ENCODE results near the gene ZNF700.
"Not testable (repeated sequence)": the region's sequence is repeated elsewhere in the genome, so short reads cannot be mapped to it uniquely, and the experiment has no call there.

Gene ZNF700

GRCh38 chr19:11949614-11950080 lies 24.7 kb downstream of the ZNF700 start:
- not testable (repeated sequence) for H4K8ac ChIP-seq (ENCODE audit: low read depth, low read length); H3K18ac ChIP-seq (ENCODE audit: low read length); H3K4ac ChIP-seq (ENCODE audit: low read depth, low read length); H2BK15ac ChIP-seq (replicated peaks; ENCODE audit: low read depth); H3K4me1 ChIP-seq (ENCODE audit: control insufficient read depth, low read depth, low read length); H2BK120ac ChIP-seq (ENCODE audit: low read depth, low read length); H3K4me2 ChIP-seq (ENCODE audit: low read length); H3K56ac ChIP-seq (ENCODE audit: low read length); H3K23ac ChIP-seq (ENCODE audit: low read length); H2BK5ac ChIP-seq (ENCODE audit: low read length); DNase-seq; H3K27ac ChIP-seq (ENCODE audit: low read depth, low read length); H3K79me1 ChIP-seq (ENCODE audit: low read length); H2AK5ac ChIP-seq (ENCODE audit: low read length); H3K9ac ChIP-seq (ENCODE audit: low read length); H3K27me3 ChIP-seq (ENCODE audit: insufficient read depth, low read length, poor library complexity); H3K79me2 ChIP-seq (ENCODE audit: control insufficient read depth, insufficient read depth, low read length); H4K5ac ChIP-seq (ENCODE audit: low read length)
- Histone ChIP-seq H3K36me3 (ENCODE audit: control insufficient read depth, insufficient read depth, low read length) (peaks cover 17% of the 10 kb centered on the region), H3K4me3 (ENCODE audit: low read length) (peak overlapping the region; percentile 56)
- no CpG with 5 or more reads among the region's 4 CpGs for WGBS (ENCODE audit: extremely low coverage, insufficient coverage, low lambda C conversion rate)

- Histone ChIP-seq H3K4ac (ENCODE audit: low read depth, low read length) (no peak overlapping the region), H3K79me2 (ENCODE audit: control insufficient read depth, insufficient read depth, low read length) (no peaks in the 10 kb centered on the region), H2BK5ac (ENCODE audit: low read length) (no peak overlapping the region), H3K27me3 (ENCODE audit: insufficient read depth, low read length, poor library complexity) (no peaks in the 10 kb centered on the region), H3K4me2 (ENCODE audit: low read length) (no peak overlapping the region), H3K9ac (ENCODE audit: low read length) (no peak overlapping the region), H3K36me3 (ENCODE audit: control insufficient read depth, insufficient read depth, low read length) (peaks cover 17% of the 10 kb centered on the region), H3K79me1 (ENCODE audit: low read length) (no peaks in the 10 kb centered on the region), H3K27ac (ENCODE audit: low read depth, low read length) (no peak overlapping the region), H3K56ac (ENCODE audit: low read length) (no peak overlapping the region), H3K4me1 (ENCODE audit: control insufficient read depth, low read depth, low read length) (no peaks in the 10 kb centered on the region), H3K23ac (ENCODE audit: low read length) (no peak overlapping the region), H3K4me3 (ENCODE audit: low read length) (peak overlapping the region; percentile 56), H2AK5ac (ENCODE audit: low read length) (no peak overlapping the region), H4K8ac (ENCODE audit: low read depth, low read length) (no peak overlapping the region), H4K5ac (ENCODE audit: low read length) (no peak overlapping the region), H2BK120ac (ENCODE audit: low read depth, low read length) (no peak overlapping the region), H3K18ac (ENCODE audit: low read length) (no peak overlapping the region), H2BK15ac (replicated peaks; ENCODE audit: low read depth) (no peak overlapping the region)
- no peak for DNase-seq
- no CpG with 5 or more reads among the region's 5 CpGs for WGBS (ENCODE audit: extremely low coverage, insufficient coverage, low lambda C conversion rate)
Observed at GRCh38 chr19:11950312-11950711, 25.4 kb downstream of the ZNF700 start.

GRCh38 chr19:11963566-11964355 lies 38.9 kb downstream of the ZNF700 start:
- Histone ChIP-seq H3K18ac (ENCODE audit: low read length) (no peak overlapping the region), H3K27ac (ENCODE audit: low read depth, low read length) (no peak overlapping the region), H3K56ac (ENCODE audit: low read length) (peak overlapping the region; percentile 68), H3K23ac (ENCODE audit: low read length) (no peak overlapping the region), H3K4me3 (ENCODE audit: low read length) (no peak overlapping the region), H3K9ac (ENCODE audit: low read length) (no peak overlapping the region), H3K4me2 (ENCODE audit: low read length) (no peak overlapping the region), H3K79me2 (ENCODE audit: control insufficient read depth, insufficient read depth, low read length) (no peaks in the 10 kb centered on the region), H3K27me3 (ENCODE audit: insufficient read depth, low read length, poor library complexity) (no peaks in the 10 kb centered on the region), H3K4me1 (ENCODE audit: control insufficient read depth, low read depth, low read length) (no peaks in the 10 kb centered on the region), H2AK5ac (ENCODE audit: low read length) (no peak overlapping the region), H3K79me1 (ENCODE audit: low read length) (no peaks in the 10 kb centered on the region), H4K5ac (ENCODE audit: low read length) (no peak overlapping the region), H2BK15ac (replicated peaks; ENCODE audit: low read depth) (no peak overlapping the region), H4K8ac (ENCODE audit: low read depth, low read length) (no peak overlapping the region), H2BK5ac (ENCODE audit: low read length) (no peak overlapping the region), H2BK120ac (ENCODE audit: low read depth, low read length) (no peak overlapping the region), H3K36me3 (ENCODE audit: control insufficient read depth, insufficient read depth, low read length) (no peaks in the 10 kb centered on the region), H3K4ac (ENCODE audit: low read depth, low read length) (no peak overlapping the region)
- WGBS (ENCODE audit: extremely low coverage, insufficient coverage, low lambda C conversion rate) = no CpG with 5 or more reads among the region's 26 CpGs
- DNase-seq = peak; percentile 87

- Histone ChIP-seq H3K27ac (ENCODE audit: low read depth, low read length) (no peak overlapping the region), H3K23ac (ENCODE audit: low read length) (no peak overlapping the region)
- no CpG with 5 or more reads among the region's 8 CpGs for WGBS (ENCODE audit: extremely low coverage, insufficient coverage, low lambda C conversion rate)
Observed at GRCh38 chr19:11964496-11964857, 39.6 kb downstream of the ZNF700 start.

GRCh38 chr19:11964858-11965645 lies 40.1 kb downstream of the ZNF700 start, which contains the start of gene ZNF763:
Gene ZNF763, plus strand, starts transcription at chr19:11965040. Its CDS starts 169 bp downstream, at chr19:11965209.
- Histone ChIP-seq H3K9ac (ENCODE audit: low read length) (peak within 1 kb of the TSS; percentile 30), H3K56ac (ENCODE audit: low read length) (peak within 1 kb of the TSS; percentile 68)
- WGBS (ENCODE audit: extremely low coverage, insufficient coverage, low lambda C conversion rate) = no CpG with 5 or more reads among the region's 47 CpGs

More at GRCh38 chr19:11964496-11964857, 39.6 kb downstream of the ZNF700 start:
- H3K36me3 ChIP-seq (ENCODE audit: control insufficient read depth, insufficient read depth, low read length) = no peaks in the 10 kb centered on the region
- H3K18ac ChIP-seq (ENCODE audit: low read length) = no peak overlapping the region
- no peak overlapping the region for H4K8ac ChIP-seq (ENCODE audit: low read depth, low read length)
- H3K56ac ChIP-seq (ENCODE audit: low read length) = peak overlapping the region; percentile 68
- no peaks in the 10 kb centered on the region for H3K79me1 ChIP-seq (ENCODE audit: low read length)
- no peak overlapping the region for H2BK5ac ChIP-seq (ENCODE audit: low read length)
- H3K9ac ChIP-seq (ENCODE audit: low read length) = peak overlapping the region; percentile 30
- no peaks in the 10 kb centered on the region for H3K79me2 ChIP-seq (ENCODE audit: control insufficient read depth, insufficient read depth, low read length)
- no peak overlapping the region for H2AK5ac ChIP-seq (ENCODE audit: low read length)
- no peak overlapping the region for H4K5ac ChIP-seq (ENCODE audit: low read length)
- H3K4me3 ChIP-seq (ENCODE audit: low read length) = no peak overlapping the region
- H2BK120ac ChIP-seq (ENCODE audit: low read depth, low read length) = no peak overlapping the region
- no peak overlapping the region for H3K4ac ChIP-seq (ENCODE audit: low read depth, low read length)
- DNase-seq = no peak
- H3K27me3 ChIP-seq (ENCODE audit: insufficient read depth, low read length, poor library complexity) = no peaks in the 10 kb centered on the region
- no peak overlapping the region for H2BK15ac ChIP-seq (replicated peaks; ENCODE audit: low read depth)
- H3K4me2 ChIP-seq (ENCODE audit: low read length) = peak overlapping the region; percentile 33
- no peaks in the 10 kb centered on the region for H3K4me1 ChIP-seq (ENCODE audit: control insufficient read depth, low read depth, low read length)

More at GRCh38 chr19:11964858-11965645, 40.1 kb downstream of the ZNF700 start, which contains the start of gene ZNF763:
- Histone ChIP-seq H3K27me3 (ENCODE audit: insufficient read depth, low read length, poor library complexity) (no peaks in the 10 kb centered on the region), H3K27ac (ENCODE audit: low read depth, low read length) (peak within 1 kb of the TSS; percentile 2), H3K79me1 (ENCODE audit: low read length) (no peaks in the 10 kb centered on the region), H3K4ac (ENCODE audit: low read depth, low read length) (no peak within 1 kb of the TSS), H3K36me3 (ENCODE audit: control insufficient read depth, insufficient read depth, low read length) (no peaks in the 10 kb centered on the region), H2BK15ac (replicated peaks; ENCODE audit: low read depth) (no peak within 1 kb of the TSS), H2AK5ac (ENCODE audit: low read length) (no peak within 1 kb of the TSS), H3K4me1 (ENCODE audit: control insufficient read depth, low read depth, low read length) (no peaks in the 10 kb centered on the region), H3K4me3 (ENCODE audit: low read length) (peak within 1 kb of the TSS; percentile 24), H3K79me2 (ENCODE audit: control insufficient read depth, insufficient read depth, low read length) (no peaks in the 10 kb centered on the region), H2BK120ac (ENCODE audit: low read depth, low read length) (no peak within 1 kb of the TSS), H4K5ac (ENCODE audit: low read length) (no peak within 1 kb of the TSS), H3K4me2 (ENCODE audit: low read length) (peak within 1 kb of the TSS; percentile 58), H4K8ac (ENCODE audit: low read depth, low read length) (no peak within 1 kb of the TSS), H3K23ac (ENCODE audit: low read length) (no peak within 1 kb of the TSS), H2BK5ac (ENCODE audit: low read length) (no peak within 1 kb of the TSS), H3K18ac (ENCODE audit: low read length) (peak within 1 kb of the TSS; percentile 2)
- DNase-seq = peak; percentile 98
